Stimulated activated CD4-positive, alpha-beta T cell treated with anti-CD3 and anti-CD28 coated beads, Interleukin-2, amount 100 ng/mL, for 4 hours (primary cell): ENCODE results near the gene RIC8B.

ENCODE experiments used
- DNase-seq: peaks from one replicate; pipeline ENCODE4 v3.0.0-alpha.2; 2020; ENCODE audit warnings: low read depth

The RIC8B gene

GRCh38 chr12:106774005-106774807 lies at the start of gene RIC8B:
TSS of gene RIC8B (plus strand) at chr12:106774682. CDS start at chr12:106774746, 64 bp downstream.
- DNase-seq, result peak; percentile 75

- DNase-seq, result no peak
These were observed 49.5 kb upstream of the RIC8B start for GRCh38 chr12:106724934-106725333.

- peak; percentile 5 for DNase-seq
These were observed 47.8 kb upstream of the RIC8B start for GRCh38 chr12:106726603-106727202.

GRCh38 chr12:106729611-106730010 lies 44.9 kb upstream of the RIC8B start:
- no peak for DNase-seq

GRCh38 chr12:106732890-106733289 lies 41.6 kb upstream of the RIC8B start:
- DNase-seq, result no peak

GRCh38 chr12:106733660-106734059 lies 40.8 kb upstream of the RIC8B start:
- DNase-seq, result no peak

GRCh38 chr12:106736051-106736957 lies 38.2 kb upstream of the RIC8B start:
- DNase-seq, result peak; percentile 9

GRCh38 chr12:106739318-106739717 lies 35.2 kb upstream of the RIC8B start:
- no peak for DNase-seq

GRCh38 chr12:106739815-106740530 lies 34.5 kb upstream of the RIC8B start:
- DNase-seq, result no peak

GRCh38 chr12:106740818-106741217 lies 33.7 kb upstream of the RIC8B start:
- DNase-seq, result no peak

- no peak for DNase-seq
These were observed 33.2 kb upstream of the RIC8B start for GRCh38 chr12:106741247-106741646.

GRCh38 chr12:106743270-106743988 lies 31.1 kb upstream of the RIC8B start:
- DNase-seq, result no peak

- no peak for DNase-seq
These were observed 29.9 kb upstream of the RIC8B start for GRCh38 chr12:106744600-106744999.

GRCh38 chr12:106745181-106745745 lies 29.2 kb upstream of the RIC8B start:
- DNase-seq, result no peak

GRCh38 chr12:106747973-106748436 lies 26.5 kb upstream of the RIC8B start:
- DNase-seq, result no peak

- DNase-seq, result no peak
These were observed 24.0 kb upstream of the RIC8B start for GRCh38 chr12:106750524-106750923.

GRCh38 chr12:106753526-106753925 lies 21.0 kb upstream of the RIC8B start:
- peak; percentile 57 for DNase-seq

GRCh38 chr12:106754331-106754730 lies 20.2 kb upstream of the RIC8B start:
- DNase-seq, result no peak

- no peak for DNase-seq
These were observed 16.7 kb upstream of the RIC8B start for GRCh38 chr12:106757623-106758348.
